Mesenchymal stem cell (in vitro differentiated cells and primary cell): ENCODE results near the gene KIR2DL4.

Experiments
- DNase-seq: peaks from one replicate; pipeline ENCODE4 v3.0.0-alpha.2; 2013
- H2AFZ ChIP-seq: one replicate; pipeline ENCODE4 v1.6.1; 2013; ENCODE audit warnings: low read depth, mild to moderate bottlenecking, control low read depth, inconsistent platforms, low read length, moderate library complexity
- H2AK5ac ChIP-seq: 2 replicates; pipeline ENCODE4 v1.6.1; 2013; ENCODE audit warnings: low read length, moderate library complexity, mild to moderate bottlenecking, inconsistent platforms; ENCODE audit not compliant: severe bottlenecking
- H2BK120ac ChIP-seq: one replicate; pipeline ENCODE4 v1.6.1; 2013; ENCODE audit warnings: low read depth, mild to moderate bottlenecking, inconsistent platforms, low read length, moderate library complexity
- H2BK12ac ChIP-seq, 2 experiments: one replicate each; pipeline ENCODE4 v1.6.1; 2013; ENCODE audit warnings: inconsistent platforms in 2 of 2, low read length in 2 of 2, mild to moderate bottlenecking in 2 of 2, moderate library complexity in 2 of 2, control low read depth in 1 of 2
- H2BK15ac ChIP-seq: one replicate; pipeline ENCODE4 v1.6.1; 2013; ENCODE audit warnings: mild to moderate bottlenecking, low read depth, inconsistent platforms; ENCODE audit not compliant: poor library complexity, severe bottlenecking
- H2BK5ac ChIP-seq: 2 replicates; pipeline ENCODE4 v1.6.1; 2013; ENCODE audit warnings: low read depth, mild to moderate bottlenecking, low read length, control low read depth, inconsistent platforms; ENCODE audit not compliant: poor library complexity, severe bottlenecking
- H3K14ac ChIP-seq, 2 experiments: one replicate each; pipeline ENCODE4 v1.6.1; 2013; ENCODE audit warnings: inconsistent platforms in 2 of 2, low read length in 2 of 2, control low read depth in 1 of 2, mild to moderate bottlenecking in 1 of 2, moderate library complexity in 1 of 2
- H3K18ac ChIP-seq, 2 experiments: one replicate each; pipeline ENCODE4 v1.6.1; 2013; ENCODE audit warnings: inconsistent platforms in 2 of 2, low read length in 2 of 2, control low read depth in 1 of 2, low read depth in 1 of 2, mild to moderate bottlenecking in 1 of 2
- H3K23ac ChIP-seq, 2 experiments: one replicate each; pipeline ENCODE4 v1.6.1; 2013; ENCODE audit warnings: inconsistent platforms in 2 of 2, low read length in 2 of 2, mild to moderate bottlenecking in 2 of 2, moderate library complexity in 2 of 2, control low read depth in 1 of 2
- H3K27ac ChIP-seq: 2 replicates; pipeline ENCODE4 v1.5.1; 2013; ENCODE audit warnings: mild to moderate bottlenecking, moderate library complexity, low read length, control low read depth, inconsistent platforms; ENCODE audit not compliant: poor library complexity, severe bottlenecking
- H3K27me3 ChIP-seq, 2 experiments: 2 replicates each; pipeline versions ENCODE4 v1.6.1 to v1.7.0; 2013; ENCODE audit warnings: low read length in 2 of 2, mild to moderate bottlenecking in 2 of 2, moderate library complexity in 2 of 2, control low read depth in 1 of 2, inconsistent platforms in 1 of 2; ENCODE audit not compliant: control insufficient read depth in 1 of 2, insufficient read depth in 1 of 2
- H3K36me3 ChIP-seq, 2 experiments: 2 replicates each; pipeline versions ENCODE4 v1.6.1 to v1.7.0; 2013; ENCODE audit warnings: low read length in 2 of 2, control low read depth in 1 of 2, inconsistent platforms in 1 of 2, low read depth in 1 of 2, mild to moderate bottlenecking in 1 of 2; ENCODE audit not compliant: insufficient read depth in 2 of 2, control insufficient read depth in 1 of 2
- H3K4ac ChIP-seq, 2 experiments: one replicate each; pipeline ENCODE4 v1.6.1; 2013; ENCODE audit warnings: inconsistent platforms in 2 of 2, low read length in 2 of 2, mild to moderate bottlenecking in 2 of 2, moderate library complexity in 2 of 2, control low read depth in 1 of 2, low read depth in 1 of 2
- H3K4me1 ChIP-seq: 2 replicates; pipeline ENCODE4 v1.6.1; 2013; ENCODE audit warnings: low read depth, low read length, control low read depth; ENCODE audit not compliant: control insufficient read depth, insufficient read depth
- H3K4me2 ChIP-seq: 2 replicates; pipeline ENCODE4 v1.6.1; 2013; ENCODE audit warnings: low read length, mild to moderate bottlenecking, inconsistent platforms; ENCODE audit not compliant: poor library complexity, severe bottlenecking
- H3K4me3 ChIP-seq, 2 experiments: 2 replicates each; pipeline versions ENCODE4 v1.5.1 to v1.7.0; 2013; ENCODE audit warnings: low read length in 2 of 2, mild to moderate bottlenecking in 2 of 2, control low read depth in 1 of 2, low read depth in 1 of 2; ENCODE audit not compliant: insufficient read depth in 1 of 2
- H3K79me1 ChIP-seq: replicated peaks from 2 replicates; pipeline ENCODE4 v1.6.1; 2013; ENCODE audit warnings: mild to moderate bottlenecking, control low read depth, low read length, inconsistent platforms; ENCODE audit not compliant: poor library complexity, severe bottlenecking
- H3K9ac ChIP-seq: 2 replicates; pipeline ENCODE4 v1.7.0; 2013; ENCODE audit warnings: mild to moderate bottlenecking, low read length, moderate library complexity
- H3K9me3 ChIP-seq: 2 replicates; pipeline ENCODE4 v1.7.0; 2013; ENCODE audit warnings: mild to moderate bottlenecking, low read length; ENCODE audit not compliant: control insufficient read depth
- H4K8ac ChIP-seq: one replicate; pipeline ENCODE4 v1.6.1; 2013; ENCODE audit warnings: inconsistent platforms, mild to moderate bottlenecking, low read length, moderate library complexity
- H4K91ac ChIP-seq: one replicate; pipeline ENCODE4 v1.6.1; 2013; ENCODE audit warnings: mild to moderate bottlenecking, low read length, inconsistent platforms
- WGBS: methylation state at CpG from one replicate; pipeline ENCODE4 v1.1.7; 2013; ENCODE audit warnings: mixed read lengths; 5-methylcytosine and 5-hydroxymethylcytosine counted together

KIR2DL4 gene

GRCh38 chr19:54804101-54804500 is 691 bp downstream of the KIR2DL4 start:
- 49% methylated on average over 2 of the region's 5 CpGs for WGBS
- Histone ChIP-seq H4K8ac (no peak overlapping the region), H2BK5ac (no peak overlapping the region), H3K36me3 (no peaks in the 10 kb centered on the region), H3K9me3 (peaks cover 15% of the 10 kb centered on the region), H3K9ac (no peak overlapping the region), H3K79me1 (no peaks in the 10 kb centered on the region), H3K18ac (no peak overlapping the region), H4K91ac (no peak overlapping the region), H3K4me3 (no peak overlapping the region), H2AK5ac (no peak overlapping the region), H2AFZ (no peak overlapping the region), H3K27ac (no peak overlapping the region), H3K14ac (no peak overlapping the region), H3K4me1 (no peaks in the 10 kb centered on the region), H2BK12ac (no peak overlapping the region), H3K23ac (no peak overlapping the region), H3K27me3 (no peaks in the 10 kb centered on the region), H3K4ac (no peak overlapping the region), H2BK120ac (no peak overlapping the region), H2BK15ac (no peak overlapping the region), H3K4me2 (no peak overlapping the region)
- DNase-seq = no peak

GRCh38 chr19:54804571-54804970 is 1.2 kb downstream of the KIR2DL4 start:
- Histone ChIP-seq H3K14ac (no peak overlapping the region), H2AFZ (no peak overlapping the region), H3K18ac (no peak overlapping the region), H3K27ac (no peak overlapping the region), H3K79me1 (no peaks in the 10 kb centered on the region), H3K4me2 (no peak overlapping the region), H3K4ac (no peak overlapping the region), H3K9me3 (peaks cover 16% of the 10 kb centered on the region), H3K23ac (no peak overlapping the region), H2BK120ac (no peak overlapping the region), H4K8ac (no peak overlapping the region), H4K91ac (no peak overlapping the region), H3K27me3 (no peaks in the 10 kb centered on the region), H3K36me3 (no peaks in the 10 kb centered on the region), H2BK15ac (no peak overlapping the region), H3K4me3 (no peak overlapping the region), H2AK5ac (no peak overlapping the region), H2BK5ac (no peak overlapping the region), H3K9ac (no peak overlapping the region), H3K4me1 (no peaks in the 10 kb centered on the region), H2BK12ac (no peak overlapping the region)
- no peak for DNase-seq
- WGBS = 71% methylated on average over 10 of the region's 10 CpGs

GRCh38 chr19:54805665-54806515 is 2.5 kb downstream of the KIR2DL4 start:
- H3K4me3 ChIP-seq = no peak overlapping the region
- H3K18ac ChIP-seq = no peak overlapping the region
- no peak overlapping the region for H2AK5ac ChIP-seq
- H3K23ac ChIP-seq = no peak overlapping the region
- H3K79me1 ChIP-seq = no peaks in the 10 kb centered on the region
- H2BK120ac ChIP-seq = no peak overlapping the region
- H2BK15ac ChIP-seq = no peak overlapping the region
- no peak for DNase-seq
- no peak overlapping the region for H2AFZ ChIP-seq
- peaks cover 16% of the 10 kb centered on the region for H3K9me3 ChIP-seq
- H3K27ac ChIP-seq = no peak overlapping the region
- H3K14ac ChIP-seq = no peak overlapping the region
- WGBS = 76% methylated on average over 13 of the region's 14 CpGs
- H3K4me1 ChIP-seq = no peaks in the 10 kb centered on the region
- no peak overlapping the region for H3K4ac ChIP-seq
- no peak overlapping the region for H2BK5ac ChIP-seq
- no peak overlapping the region for H4K8ac ChIP-seq
- no peak overlapping the region for H3K4me2 ChIP-seq
- H3K27me3 ChIP-seq = no peaks in the 10 kb centered on the region
- no peak overlapping the region for H2BK12ac ChIP-seq
- no peaks in the 10 kb centered on the region for H3K36me3 ChIP-seq
- H4K91ac ChIP-seq = no peak overlapping the region
- H3K9ac ChIP-seq = no peak overlapping the region

GRCh38 chr19:54806516-54806838 is 3.1 kb downstream of the KIR2DL4 start:
- Histone ChIP-seq H2AFZ (no peak overlapping the region), H2BK15ac (no peak overlapping the region), H4K8ac (no peak overlapping the region), H2BK120ac (no peak overlapping the region), H3K4ac (no peak overlapping the region), H3K4me3 (no peak overlapping the region), H3K4me2 (no peak overlapping the region), H2AK5ac (no peak overlapping the region), H4K91ac (no peak overlapping the region), H3K9ac (no peak overlapping the region), H2BK5ac (no peak overlapping the region), H2BK12ac (no peak overlapping the region), H3K79me1 (no peaks in the 10 kb centered on the region), H3K9me3 (peaks cover 16% of the 10 kb centered on the region), H3K36me3 (no peaks in the 10 kb centered on the region), H3K23ac (no peak overlapping the region), H3K14ac (no peak overlapping the region), H3K18ac (no peak overlapping the region), H3K27ac (no peak overlapping the region), H3K4me1 (no peaks in the 10 kb centered on the region), H3K27me3 (no peaks in the 10 kb centered on the region)
- no peak for DNase-seq
- WGBS = 42% methylated on average over 2 of the region's 2 CpGs
